ENCODE data around the gene CEP83.
"Not testable (repeated sequence)": the region's sequence is repeated elsewhere in the genome, so short reads cannot be mapped to it uniquely, and the experiment has no call there.

CEP83 gene

GRCh38 chr12:94460616-94460959 is 921 bp upstream of the CEP83 start:
- no peak for DNase-seq (ENCODE audit: low read depth)
- H3K4me3 ChIP-seq (replicated peaks; ENCODE audit: low read depth, low read length): peak overlapping the region; percentile 92
- TF ChIP-seq CTCF (IDR thresholded peaks at IDR 0.05; ENCODE audit: low read length, missing control alignments): no peak

GRCh38 chr12:94458877-94459727 is 565 bp downstream of the CEP83 start:
- TF ChIP-seq CTCF (IDR thresholded peaks at IDR 0.05; ENCODE audit: low read length, missing control alignments): no peak
- H3K4me3 ChIP-seq (replicated peaks; ENCODE audit: low read depth, low read length): peak overlapping the region; percentile 92
- DNase-seq (ENCODE audit: low read depth): peak; percentile 49

- DNase-seq (ENCODE audit: low read depth): no peak
- H3K4me3 ChIP-seq (replicated peaks; ENCODE audit: low read depth, low read length): no peak overlapping the region
- TF ChIP-seq CTCF (IDR thresholded peaks at IDR 0.05; ENCODE audit: low read length, missing control alignments): no peak
Observed at GRCh38 chr12:94457311-94457710, 2.4 kb downstream of the CEP83 start.

GRCh38 chr12:94454318-94454717 is 5.3 kb downstream of the CEP83 start:
- not testable (repeated sequence) for H3K4me3 ChIP-seq (replicated peaks; ENCODE audit: low read depth, low read length); DNase-seq (ENCODE audit: low read depth)

GRCh38 chr12:94445662-94446061 is 14.0 kb downstream of the CEP83 start:
- no peak for TF ChIP-seq CTCF (IDR thresholded peaks at IDR 0.05; ENCODE audit: low read length, missing control alignments)
- DNase-seq (ENCODE audit: low read depth): peak; percentile 9
- no peak overlapping the region for H3K4me3 ChIP-seq (replicated peaks; ENCODE audit: low read depth, low read length)

GRCh38 chr12:94437303-94437702 is 22.4 kb downstream of the CEP83 start:
- no peak for TF ChIP-seq CTCF (IDR thresholded peaks at IDR 0.05; ENCODE audit: low read length, missing control alignments)
- H3K4me3 ChIP-seq (replicated peaks; ENCODE audit: low read depth, low read length): no peak overlapping the region
- DNase-seq (ENCODE audit: low read depth): no peak

- H3K4me3 ChIP-seq (replicated peaks; ENCODE audit: low read depth, low read length): no peak overlapping the region
- DNase-seq (ENCODE audit: low read depth): peak; percentile 18
- TF ChIP-seq CTCF (IDR thresholded peaks at IDR 0.05; ENCODE audit: low read length, missing control alignments): no peak
Observed at GRCh38 chr12:94435511-94435927, 24.1 kb downstream of the CEP83 start.
